ELR (cell line): ENCODE results near the gene ELOF1.
A peak's percentile ranks its signal among the peaks of the same experiment; 100 is the strongest.
"Not testable (repeated sequence)": the region's sequence is repeated elsewhere in the genome, so short reads cannot be mapped to it uniquely, and the experiment has no call there.

Experiments
- DNase-seq: peaks from one replicate; pipeline ENCODE4 v3.0.0-alpha.2; 2015; ENCODE audit warnings: low read depth

ELOF1 gene

GRCh38 chr19:11558881-11559828 is at the start of gene ELOF1:
Gene ELOF1 (minus strand): TSS chr19:11559230. CDS start chr19:11554347, 4,883 bp downstream.
- DNase-seq = peak; percentile 99

GRCh38 chr19:11606484-11606883 is 47.5 kb upstream of the ELOF1 start:
- no peak for DNase-seq

- DNase-seq = not testable (repeated sequence)
Observed at GRCh38 chr19:11599704-11600103, 40.7 kb upstream of the ELOF1 start.

GRCh38 chr19:11598746-11599145 is 39.7 kb upstream of the ELOF1 start:
- no peak for DNase-seq

- no peak for DNase-seq
Observed at GRCh38 chr19:11598103-11598483, 39.1 kb upstream of the ELOF1 start.

- DNase-seq = peak; percentile 99
Observed at GRCh38 chr19:11597202-11598102, 38.4 kb upstream of the ELOF1 start, which contains the start of gene ZNF627. Gene ZNF627 (plus strand): TSS chr19:11597483. CDS start chr19:11597628, 145 bp downstream.

GRCh38 chr19:11596156-11596555 is 37.1 kb upstream of the ELOF1 start:
- no peak for DNase-seq

GRCh38 chr19:11594084-11594483 is 35.1 kb upstream of the ELOF1 start:
- DNase-seq = no peak

GRCh38 chr19:11587975-11588631 is 29.1 kb upstream of the ELOF1 start:
- DNase-seq = no peak

- peak; percentile 80 for DNase-seq
Observed at GRCh38 chr19:11587302-11587974, 28.4 kb upstream of the ELOF1 start.

- no peak for DNase-seq
Observed at GRCh38 chr19:11586331-11586730, 27.3 kb upstream of the ELOF1 start.

GRCh38 chr19:11581740-11582139 is 22.7 kb upstream of the ELOF1 start:
- DNase-seq = no peak

- no peak for DNase-seq
Observed at GRCh38 chr19:11580116-11580515, 21.1 kb upstream of the ELOF1 start.

- no peak for DNase-seq
Observed at GRCh38 chr19:11578258-11579142, 19.5 kb upstream of the ELOF1 start.

GRCh38 chr19:11577451-11578257 is 18.6 kb upstream of the ELOF1 start, which contains the start of gene ACP5:
Gene ACP5 (minus strand): TSS chr19:11577645. CDS start chr19:11577317, 328 bp downstream.
- DNase-seq = no peak

GRCh38 chr19:11576227-11576626 is 17.2 kb upstream of the ELOF1 start:
- no peak for DNase-seq

GRCh38 chr19:11574689-11575088 is 15.7 kb upstream of the ELOF1 start:
- no peak for DNase-seq

GRCh38 chr19:11573763-11574162 is 14.7 kb upstream of the ELOF1 start:
- DNase-seq = not testable (repeated sequence)

- not testable (repeated sequence) for DNase-seq
Observed at GRCh38 chr19:11573354-11573753, 14.3 kb upstream of the ELOF1 start.
